OCI-LY3 (cell line): ENCODE results near the gene SLC29A3.
A peak's percentile ranks its signal among the peaks of the same experiment; 100 is the strongest.

Source experiments
- H2AFZ ChIP-seq: fragments of 200-600, 300-600 bp; shearing (Covaris generic); 2 replicates; pipeline ENCODE4 v1.6.0; 2014; ENCODE audit warnings: antibody characterized with exemption, low read depth, low read length
- H3K27ac ChIP-seq: fragments of 200-600, 300-600 bp; sonication (generic); 2 replicates; pipeline ENCODE4 v1.5.1; 2014; ENCODE audit warnings: mild to moderate bottlenecking, low read length, moderate library complexity, mixed read lengths
- H3K27me3 ChIP-seq: fragments of 200-600, 300-600 bp; sonication (generic); 2 replicates; pipeline ENCODE4 v1.6.1; 2014; ENCODE audit warnings: low read depth, low read length, mixed read lengths
- H3K36me3 ChIP-seq: fragments of 200-600, 300-600 bp; sonication (generic); replicated peaks from 2 replicates; pipeline ENCODE3; 2014; ENCODE audit warnings: low read depth, low read length, mixed read lengths
- H3K4me1 ChIP-seq: fragments of 300-600, 200-600 bp; sonication (generic); 2 replicates; pipeline ENCODE4 v1.6.1; 2014; ENCODE audit warnings: low read length, mixed read lengths
- H3K4me2 ChIP-seq: fragments of 200-600, 300-600 bp; sonication (generic); 2 replicates; pipeline ENCODE4 v1.6.1; 2014; ENCODE audit warnings: low read length, mixed read lengths
- H3K4me3 ChIP-seq: fragments of 300-600, 200-600 bp; sonication (generic); 2 replicates; pipeline ENCODE4 v1.5.1; 2014; ENCODE audit warnings: antibody characterized with exemption, mild to moderate bottlenecking, low read length, moderate library complexity
- H3K79me2 ChIP-seq: fragments of 300-600, 200-600 bp; shearing (Covaris generic); 2 replicates; pipeline ENCODE4 v1.6.1; 2014; ENCODE audit warnings: mild to moderate bottlenecking, low read length, mixed read lengths
- H3K9ac ChIP-seq: fragments of 300-600, 200-600 bp; shearing (Covaris generic); 2 replicates; pipeline ENCODE4 v1.6.0; 2014; ENCODE audit warnings: mild to moderate bottlenecking, low read length, moderate library complexity
- H3K9me3 ChIP-seq: fragments of 200-600, 300-600 bp; shearing (Covaris generic); 2 replicates; pipeline ENCODE4 v1.6.1; 2014; ENCODE audit warnings: low read length, mixed read lengths; ENCODE audit not compliant: insufficient read depth
- H4K20me1 ChIP-seq: fragments of 200-600, 300-600 bp; sonication (generic); 2 replicates; pipeline ENCODE4 v1.6.1; 2016; ENCODE audit warnings: low read length, mixed read lengths; ENCODE audit not compliant: insufficient read depth
- EZH2phosphoT487 ChIP-seq: fragments of 200-600 bp; shearing (Covaris generic); IDR thresholded peaks from 2 replicates; pipeline ENCODE4 v1.6.1; 2018; ENCODE audit warnings: antibody characterized with exemption, mixed run types, low read depth
- TF ChIP-seq, protein P1 (sequence below): fragments of 200-600, 300-600 bp; sonication (generic); IDR thresholded peaks from 2 replicates; pipeline ENCODE4 v1.5.1; 2014; ENCODE audit warnings: antibody characterized with exemption, low read length, low read depth

Gene SLC29A3

DNA sequence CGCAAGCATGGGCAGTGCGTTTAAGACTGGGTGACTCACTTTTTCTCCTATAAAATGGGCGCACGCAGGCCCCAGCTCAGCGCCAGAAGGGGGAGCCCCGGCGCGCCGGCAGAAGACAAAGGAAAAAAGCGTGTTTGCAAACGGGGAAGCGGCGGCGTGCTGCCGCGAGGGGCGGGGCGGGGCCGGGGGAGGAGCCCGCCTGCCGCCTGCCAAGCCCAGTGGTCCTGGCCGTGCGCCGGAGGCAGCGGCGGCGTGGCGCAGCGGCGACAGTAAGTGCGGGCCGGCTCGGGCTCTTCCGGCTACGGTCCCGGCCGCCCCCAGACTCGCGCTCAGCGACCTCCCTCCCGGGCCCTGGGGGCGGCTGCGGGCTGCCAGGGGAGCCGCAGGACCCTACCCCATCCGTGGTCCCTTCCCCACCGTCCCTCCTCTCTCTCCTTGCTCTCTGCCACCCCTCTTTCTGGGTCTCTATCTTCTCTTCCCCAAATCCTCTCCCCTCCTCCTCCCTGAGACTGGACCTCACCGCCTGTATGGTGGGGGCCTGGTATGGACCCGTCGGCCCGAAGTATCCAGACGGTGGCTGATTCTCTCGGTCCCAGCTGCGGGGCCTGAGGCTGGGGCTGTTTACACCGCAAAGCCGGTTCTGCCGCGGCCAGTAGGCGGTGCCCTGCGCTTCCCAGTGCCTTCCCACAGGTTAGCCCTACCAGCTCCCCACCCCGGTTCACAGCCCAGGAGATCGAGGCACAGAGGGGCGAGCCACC is at the start of gene SLC29A3:
TSS of gene SLC29A3 (plus strand) at position 218 of the 758 bp plus-strand sequence. CDS start at position 269, 51 bp downstream.
- no peak for TF ChIP-seq EZH2phosphoT487
- TF ChIP-seq, protein P1, sequence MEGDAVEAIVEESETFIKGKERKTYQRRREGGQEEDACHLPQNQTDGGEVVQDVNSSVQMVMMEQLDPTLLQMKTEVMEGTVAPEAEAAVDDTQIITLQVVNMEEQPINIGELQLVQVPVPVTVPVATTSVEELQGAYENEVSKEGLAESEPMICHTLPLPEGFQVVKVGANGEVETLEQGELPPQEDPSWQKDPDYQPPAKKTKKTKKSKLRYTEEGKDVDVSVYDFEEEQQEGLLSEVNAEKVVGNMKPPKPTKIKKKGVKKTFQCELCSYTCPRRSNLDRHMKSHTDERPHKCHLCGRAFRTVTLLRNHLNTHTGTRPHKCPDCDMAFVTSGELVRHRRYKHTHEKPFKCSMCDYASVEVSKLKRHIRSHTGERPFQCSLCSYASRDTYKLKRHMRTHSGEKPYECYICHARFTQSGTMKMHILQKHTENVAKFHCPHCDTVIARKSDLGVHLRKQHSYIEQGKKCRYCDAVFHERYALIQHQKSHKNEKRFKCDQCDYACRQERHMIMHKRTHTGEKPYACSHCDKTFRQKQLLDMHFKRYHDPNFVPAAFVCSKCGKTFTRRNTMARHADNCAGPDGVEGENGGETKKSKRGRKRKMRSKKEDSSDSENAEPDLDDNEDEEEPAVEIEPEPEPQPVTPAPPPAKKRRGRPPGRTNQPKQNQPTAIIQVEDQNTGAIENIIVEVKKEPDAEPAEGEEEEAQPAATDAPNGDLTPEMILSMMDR, result peak; percentile 69

DNA sequence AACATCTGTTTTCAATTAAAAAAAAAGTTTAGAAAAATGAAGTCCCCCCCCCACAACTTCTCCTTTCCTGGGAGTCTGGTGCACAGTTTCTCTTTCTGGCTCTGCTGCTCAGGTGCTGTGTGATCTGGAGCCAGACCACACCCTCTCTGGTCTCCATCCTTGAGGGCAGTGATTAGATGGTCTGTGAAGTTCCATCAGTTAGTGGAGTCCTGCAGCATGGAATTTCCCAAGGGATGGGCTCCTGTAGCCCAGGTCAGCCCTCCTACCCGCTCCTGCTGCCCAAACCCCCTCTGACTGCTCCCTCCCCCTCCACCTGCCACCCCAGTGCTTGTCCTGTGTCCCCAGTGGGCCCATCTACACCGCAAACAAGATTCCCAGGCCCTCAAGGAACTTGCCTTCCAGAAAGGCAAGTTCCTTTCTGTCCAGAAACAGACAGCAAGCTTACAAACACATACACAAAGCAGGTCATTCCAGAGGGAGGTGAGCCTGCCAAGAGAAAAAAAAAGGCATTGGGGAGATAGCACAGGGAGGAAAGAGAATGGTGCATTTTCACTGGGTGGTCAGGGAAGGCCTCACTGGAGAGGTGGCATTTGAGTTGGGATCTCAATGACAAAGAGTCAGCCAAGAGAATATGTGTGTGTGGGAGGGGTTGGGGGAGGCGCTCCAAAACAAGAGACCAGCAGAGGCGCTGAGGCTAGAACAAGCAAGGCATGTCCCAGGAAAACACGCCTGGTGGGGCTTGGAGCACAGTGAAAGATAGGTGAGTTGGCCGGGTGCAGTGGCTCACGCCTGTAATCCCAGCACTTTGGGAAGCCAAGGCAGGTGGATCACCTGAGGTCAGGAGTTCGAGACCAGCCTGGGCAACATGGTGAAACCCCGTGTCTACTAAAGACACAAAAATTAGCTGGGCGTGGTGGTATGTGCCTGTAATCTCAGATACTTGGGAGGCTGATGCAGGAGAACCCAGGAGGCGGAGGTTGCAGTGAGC is 49.5 kb upstream of the SLC29A3 start:
- no peaks in the 10 kb centered on the region for H4K20me1 ChIP-seq
- H3K27me3 ChIP-seq, result no peaks in the 10 kb centered on the region
- H3K9me3 ChIP-seq, result no peaks in the 10 kb centered on the region
- no peak overlapping the region for H3K4me3 ChIP-seq
- no peaks in the 10 kb centered on the region for H3K36me3 ChIP-seq
- H3K4me1 ChIP-seq, result no peaks in the 10 kb centered on the region
- no peak overlapping the region for H3K27ac ChIP-seq
- no peak for TF ChIP-seq EZH2phosphoT487
- TF ChIP-seq, protein P1, result no peak
- H3K9ac ChIP-seq, result no peak overlapping the region
- H3K4me2 ChIP-seq, result no peak overlapping the region
- no peak overlapping the region for H2AFZ ChIP-seq
- no peaks in the 10 kb centered on the region for H3K79me2 ChIP-seq

More for the DNA sequence above, at the start of gene SLC29A3:
- H3K9me3 ChIP-seq, result no peaks in the 10 kb centered on the region
- peaks cover 19% of the 10 kb centered on the region for H3K4me1 ChIP-seq
- H3K9ac ChIP-seq, result peak within 1 kb of the TSS; percentile 90
- H3K4me2 ChIP-seq, result peak within 1 kb of the TSS; percentile 94
- peaks cover 8% of the 10 kb centered on the region for H3K79me2 ChIP-seq
- no peaks in the 10 kb centered on the region for H4K20me1 ChIP-seq
- H2AFZ ChIP-seq, result peak within 1 kb of the TSS; percentile 36; the same call in 1 of the 2 replicates
- H3K36me3 ChIP-seq, result peaks cover 10% of the 10 kb centered on the region
- H3K27ac ChIP-seq, result peak within 1 kb of the TSS; percentile 39; the same call in 1 of the 2 replicates
- H3K4me3 ChIP-seq, result peak within 1 kb of the TSS; percentile 96
- H3K27me3 ChIP-seq, result no peaks in the 10 kb centered on the region

DNA sequence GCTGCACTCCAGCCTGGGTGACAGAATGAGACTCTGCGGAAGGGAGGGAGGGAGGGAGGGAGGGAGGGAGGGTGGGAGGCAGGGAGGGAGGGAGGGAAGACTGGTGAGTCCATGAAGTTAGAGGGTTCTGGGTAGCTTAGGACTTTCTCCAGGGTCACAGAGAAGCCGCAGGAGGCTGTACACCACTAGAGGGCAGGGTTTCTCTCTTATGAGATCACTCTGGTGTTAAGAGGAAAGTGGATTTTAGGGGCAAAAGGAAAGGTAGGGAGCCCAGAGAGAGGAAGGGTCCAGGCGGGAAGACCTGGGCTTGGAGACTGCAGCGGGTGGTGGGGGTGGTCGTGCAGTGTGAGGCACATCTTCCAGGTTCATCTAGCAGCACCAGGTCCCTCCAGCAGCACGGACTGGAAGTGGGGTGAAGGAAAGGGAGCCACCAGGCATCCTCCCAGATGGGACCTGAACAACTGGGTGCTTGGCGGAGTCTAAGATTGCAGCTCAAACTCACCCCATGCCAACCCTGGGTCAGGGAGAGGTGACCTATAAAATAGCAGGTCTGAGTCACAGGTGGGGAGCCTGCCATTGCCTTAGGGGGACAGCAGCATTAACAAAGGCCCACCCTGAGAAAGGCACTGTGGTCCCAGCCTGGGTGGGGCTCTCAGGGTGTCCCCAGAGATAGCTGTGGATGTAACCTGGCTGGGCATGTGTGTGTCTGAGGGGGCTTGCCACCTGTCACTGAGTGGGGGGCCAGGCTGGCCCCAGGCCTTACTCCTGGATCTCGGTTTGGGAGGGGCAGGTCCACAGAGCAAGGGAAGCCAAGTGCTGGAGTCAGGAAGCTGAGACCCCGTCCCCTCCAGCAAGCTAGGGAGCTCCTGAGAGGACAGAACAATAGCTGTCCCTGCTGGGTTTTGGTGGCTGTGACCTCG is 48.5 kb upstream of the SLC29A3 start:
- Histone ChIP-seq H3K36me3 (no peaks in the 10 kb centered on the region), H3K27ac (no peak overlapping the region), H2AFZ (no peak overlapping the region), H3K27me3 (no peaks in the 10 kb centered on the region), H4K20me1 (no peaks in the 10 kb centered on the region), H3K4me2 (no peak overlapping the region), H3K4me1 (no peaks in the 10 kb centered on the region), H3K4me3 (no peak overlapping the region), H3K9me3 (no peaks in the 10 kb centered on the region), H3K9ac (no peak overlapping the region), H3K79me2 (no peaks in the 10 kb centered on the region)
- TF ChIP-seq EZH2phosphoT487, result no peak
- TF ChIP-seq, protein P1, result peak; percentile 60
